ENCODE results near the gene ASCC1.

DNA sequence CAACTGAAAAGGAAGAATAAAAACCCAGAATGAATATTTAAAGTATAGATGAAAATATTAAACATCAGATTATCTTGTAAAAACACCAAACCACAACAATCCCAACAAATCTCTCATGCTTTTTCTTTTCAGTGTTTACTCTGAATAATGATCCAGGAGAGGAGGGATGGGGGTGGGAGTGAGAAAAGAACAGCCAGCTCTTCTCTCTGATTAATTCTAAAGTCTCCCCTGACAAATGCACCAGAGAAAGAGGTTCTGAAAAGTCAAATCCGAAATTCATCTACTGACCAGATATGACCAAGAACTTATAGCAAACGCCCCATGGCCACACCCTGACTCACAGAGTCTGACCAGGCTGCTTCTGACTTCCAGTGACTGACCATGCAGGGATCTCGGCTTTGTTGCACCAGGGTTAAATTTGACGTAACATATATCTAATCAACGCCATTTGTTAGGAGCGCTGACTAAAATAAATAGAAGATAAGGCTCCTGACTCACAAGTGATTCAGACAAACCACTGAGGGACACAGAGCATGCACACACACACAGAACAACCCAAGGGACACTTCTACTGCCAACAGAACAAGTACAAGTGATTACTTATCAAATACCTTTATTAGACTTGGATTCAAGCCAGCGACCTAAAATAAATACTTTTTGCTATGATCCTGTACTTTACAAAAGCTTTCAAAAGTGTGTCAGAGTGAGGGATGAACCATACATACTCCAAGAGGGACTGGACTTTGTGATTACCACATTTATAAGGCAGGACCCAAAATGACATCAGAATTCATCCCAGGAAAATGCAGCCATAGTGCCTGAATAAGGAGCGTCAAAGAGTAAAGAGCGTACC is 118.4 kb downstream of the ASCC1 start:
- TF ChIP-seq, protein P1, sequence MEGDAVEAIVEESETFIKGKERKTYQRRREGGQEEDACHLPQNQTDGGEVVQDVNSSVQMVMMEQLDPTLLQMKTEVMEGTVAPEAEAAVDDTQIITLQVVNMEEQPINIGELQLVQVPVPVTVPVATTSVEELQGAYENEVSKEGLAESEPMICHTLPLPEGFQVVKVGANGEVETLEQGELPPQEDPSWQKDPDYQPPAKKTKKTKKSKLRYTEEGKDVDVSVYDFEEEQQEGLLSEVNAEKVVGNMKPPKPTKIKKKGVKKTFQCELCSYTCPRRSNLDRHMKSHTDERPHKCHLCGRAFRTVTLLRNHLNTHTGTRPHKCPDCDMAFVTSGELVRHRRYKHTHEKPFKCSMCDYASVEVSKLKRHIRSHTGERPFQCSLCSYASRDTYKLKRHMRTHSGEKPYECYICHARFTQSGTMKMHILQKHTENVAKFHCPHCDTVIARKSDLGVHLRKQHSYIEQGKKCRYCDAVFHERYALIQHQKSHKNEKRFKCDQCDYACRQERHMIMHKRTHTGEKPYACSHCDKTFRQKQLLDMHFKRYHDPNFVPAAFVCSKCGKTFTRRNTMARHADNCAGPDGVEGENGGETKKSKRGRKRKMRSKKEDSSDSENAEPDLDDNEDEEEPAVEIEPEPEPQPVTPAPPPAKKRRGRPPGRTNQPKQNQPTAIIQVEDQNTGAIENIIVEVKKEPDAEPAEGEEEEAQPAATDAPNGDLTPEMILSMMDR (IDR thresholded peaks at IDR 0.05) = no peak
- no peak for TF ChIP-seq POLR2A (IDR thresholded peaks at IDR 0.05)
- TF ChIP-seq EP300 (IDR thresholded peaks at IDR 0.05) = no peak
